DMS 273 treated with DMSO at 0.1 percent for 48 hours (cell line): ENCODE data around the gene B3GALT4.
"Not testable (repeated sequence)": the region's sequence is repeated elsewhere in the genome, so short reads cannot be mapped to it uniquely, and the experiment has no call there.

Source experiments
- DNase-seq: peaks from one replicate; lab custom pipeline; 2025; lab: John Stamatoyannopoulos, UW

Gene B3GALT4

GRCh38 chr6:33272275-33273128 lies 4.4 kb upstream of the B3GALT4 start:
- no peak for DNase-seq

- no peak for DNase-seq
Measured at GRCh38 chr6:33273129-33273923, 3.6 kb upstream of the B3GALT4 start.

GRCh38 chr6:33273924-33274902 lies 2.7 kb upstream of the B3GALT4 start:
- DNase-seq = no peak

- not testable (repeated sequence) for DNase-seq
Measured at GRCh38 chr6:33275795-33276580, 935 bp upstream of the B3GALT4 start.

GRCh38 chr6:33276581-33276863 lies 401 bp upstream of the B3GALT4 start:
- no peak for DNase-seq

- DNase-seq = no peak
Measured at GRCh38 chr6:33277663-33278391, 904 bp downstream of the B3GALT4 start.

GRCh38 chr6:33278392-33278741 lies 1.4 kb downstream of the B3GALT4 start:
- DNase-seq = no peak

GRCh38 chr6:33278810-33279209 lies 1.9 kb downstream of the B3GALT4 start:
- no peak for DNase-seq

- no peak for DNase-seq
Measured at GRCh38 chr6:33279257-33279695, 2.4 kb downstream of the B3GALT4 start.

- peak; percentile 62 for DNase-seq
Measured at GRCh38 chr6:33279971-33280511, 3.1 kb downstream of the B3GALT4 start.

GRCh38 chr6:33280539-33280938 lies 3.6 kb downstream of the B3GALT4 start:
- no peak for DNase-seq

GRCh38 chr6:33285214-33285613 lies 8.3 kb downstream of the B3GALT4 start:
- DNase-seq = not testable (repeated sequence)

- no peak for DNase-seq
Measured at GRCh38 chr6:33286946-33287914, 10.3 kb downstream of the B3GALT4 start.

- no peak for DNase-seq
Measured at GRCh38 chr6:33288141-33288920, 11.4 kb downstream of the B3GALT4 start.

GRCh38 chr6:33288921-33289783 lies 12.2 kb downstream of the B3GALT4 start, which contains the start of the genes PFDN6 and WDR46:
Gene PFDN6 (plus strand): TSS chr6:33289601. CDS start chr6:33289857, 256 bp downstream.
Gene WDR46 (minus strand): TSS chr6:33289239. CDS start chr6:33289170, 69 bp downstream.
- DNase-seq = peak; percentile 94

GRCh38 chr6:33289784-33290315 lies 12.9 kb downstream of the B3GALT4 start:
- DNase-seq = no peak

GRCh38 chr6:33290459-33290858 lies 13.5 kb downstream of the B3GALT4 start:
- DNase-seq = no peak
